HG03565 (cell line): Measurements from ENCODE around the gene SSMEM1.
"Not testable (repeated sequence)": the region's sequence is repeated elsewhere in the genome, so short reads cannot be mapped to it uniquely, and the experiment has no call there.

Source experiments
- ATAC-seq: cut with Tn5 transposase; IDR thresholded peaks from one replicate; pipeline ENCODE4 v1.9.1; 2021; ENCODE audit warnings: mild to moderate bottlenecking, moderate library complexity; ENCODE audit not compliant: unreplicated experiment

SSMEM1 gene

DNA sequence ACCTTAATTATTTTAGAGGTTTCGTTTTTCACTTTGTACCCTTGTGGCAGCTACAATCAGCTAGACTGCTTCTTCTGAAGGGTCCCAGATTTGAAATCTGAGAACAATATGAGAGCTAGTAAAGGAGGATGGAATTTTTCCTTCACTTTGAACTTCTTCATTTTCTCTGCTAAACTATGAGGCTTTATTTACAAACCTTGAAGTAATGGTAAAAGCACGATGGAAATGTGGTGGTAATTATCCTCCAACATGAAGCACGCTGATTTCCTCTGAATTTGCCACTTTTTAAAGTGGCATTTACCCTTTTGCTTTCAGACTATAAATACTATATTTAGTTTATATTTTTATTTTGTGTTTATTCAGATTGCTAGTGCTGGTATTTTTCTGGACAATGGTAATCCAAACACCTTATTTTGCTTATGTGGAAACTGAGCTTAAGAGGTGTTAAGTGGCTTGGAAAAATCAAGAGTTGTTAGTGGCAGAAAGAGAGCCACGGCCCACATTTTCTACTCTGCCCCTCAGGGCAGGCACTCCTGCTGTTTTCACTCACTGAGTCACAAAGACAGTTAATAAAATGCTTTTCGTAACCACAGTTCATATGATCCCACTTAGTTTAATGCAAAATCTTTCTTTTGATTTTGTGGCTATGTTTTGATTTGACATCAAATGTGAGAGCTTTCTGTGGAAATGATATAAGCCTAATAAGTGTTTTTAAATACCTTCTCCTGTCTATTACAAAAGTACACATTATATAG, 2.7 kb downstream of the SSMEM1 start:
- ATAC-seq, result no peak

DNA sequence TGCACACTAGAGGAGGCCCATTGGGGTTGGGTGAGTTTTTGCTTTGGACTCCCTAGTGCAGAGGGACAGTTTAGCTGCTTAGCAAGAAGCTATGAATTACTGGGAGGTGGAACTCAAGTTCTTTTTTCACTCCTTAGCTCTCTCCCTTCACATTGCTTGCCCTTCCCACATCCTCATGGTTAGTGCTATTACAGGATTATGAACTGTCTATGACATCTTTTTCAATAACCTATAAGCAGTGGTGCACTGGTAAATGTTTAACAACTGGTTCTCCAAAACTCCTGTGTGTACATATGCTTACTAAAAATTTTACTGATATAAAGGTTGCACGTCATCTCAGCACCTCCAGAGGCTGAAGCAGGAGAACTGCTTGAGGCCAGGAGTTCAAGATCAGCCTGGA, 6.2 kb downstream of the SSMEM1 start:
- no peak for ATAC-seq

GRCh38 chr7:130216025-130216424, 8.4 kb downstream of the SSMEM1 start:
- ATAC-seq, result no peak

DNA sequence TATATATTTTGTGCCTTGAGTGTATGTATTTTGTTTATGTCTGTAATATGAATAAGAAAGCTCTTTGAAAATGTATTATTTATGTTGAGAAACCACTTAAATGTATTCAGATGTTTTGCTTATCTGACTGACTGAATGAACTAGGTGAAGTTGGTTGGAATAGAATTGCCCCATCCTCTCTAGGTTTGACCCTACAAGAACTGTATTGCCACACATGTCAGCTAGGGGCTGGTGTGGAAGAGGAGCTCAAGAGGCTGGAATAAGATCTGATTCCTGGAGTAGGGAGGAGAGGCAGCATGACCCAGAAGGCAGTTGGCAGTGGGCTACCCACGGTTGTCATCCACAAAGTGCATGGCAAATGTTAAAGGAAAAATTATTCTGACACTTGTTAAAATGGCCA, 9.1 kb downstream of the SSMEM1 start:
- no peak for ATAC-seq

GRCh38 chr7:130218806-130219620, 11.4 kb downstream of the SSMEM1 start:
- no peak for ATAC-seq

GRCh38 chr7:130219871-130220270, 12.2 kb downstream of the SSMEM1 start:
- ATAC-seq, result no peak

DNA sequence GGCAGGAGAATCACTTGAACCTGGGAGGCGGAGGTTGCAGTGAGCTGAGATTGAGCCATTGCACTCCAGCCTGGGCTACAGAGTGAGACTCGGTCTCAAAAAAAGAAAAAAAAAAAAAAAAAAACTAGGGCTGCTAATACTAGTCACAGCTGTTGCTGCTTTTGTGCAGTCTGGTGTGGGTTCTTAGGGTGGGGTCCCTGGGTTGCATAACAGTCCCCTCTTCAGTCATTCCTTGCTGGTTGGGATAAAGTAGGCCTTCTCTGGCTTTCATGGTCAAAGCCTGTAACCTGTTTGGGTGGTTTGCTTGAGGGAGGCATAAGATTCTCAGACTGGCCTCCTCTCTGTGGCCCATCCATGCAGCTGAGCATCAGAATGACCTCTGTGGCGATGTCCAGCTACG, 14.1 kb downstream of the SSMEM1 start:
- ATAC-seq, result no peak

DNA sequence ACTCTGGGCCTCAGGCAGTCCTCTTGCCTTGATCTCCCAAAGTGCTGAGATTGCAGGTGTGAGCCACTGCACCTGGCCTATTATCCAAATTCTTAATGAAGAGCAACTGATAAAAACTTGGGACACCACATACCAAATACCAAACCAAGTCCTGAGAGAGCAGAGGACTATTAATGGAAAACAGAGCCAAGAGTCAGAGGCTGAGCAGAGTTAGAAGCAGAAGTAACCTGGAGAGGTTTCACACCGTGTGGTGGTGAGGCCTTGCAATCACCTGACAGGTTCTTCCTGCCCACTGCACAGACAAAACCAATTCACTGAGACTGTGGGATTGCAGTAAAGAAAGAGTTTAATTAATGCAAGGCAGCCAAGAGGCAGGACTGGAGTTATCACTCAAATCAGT, 16.0 kb downstream of the SSMEM1 start:
- ATAC-seq, result no peak

DNA sequence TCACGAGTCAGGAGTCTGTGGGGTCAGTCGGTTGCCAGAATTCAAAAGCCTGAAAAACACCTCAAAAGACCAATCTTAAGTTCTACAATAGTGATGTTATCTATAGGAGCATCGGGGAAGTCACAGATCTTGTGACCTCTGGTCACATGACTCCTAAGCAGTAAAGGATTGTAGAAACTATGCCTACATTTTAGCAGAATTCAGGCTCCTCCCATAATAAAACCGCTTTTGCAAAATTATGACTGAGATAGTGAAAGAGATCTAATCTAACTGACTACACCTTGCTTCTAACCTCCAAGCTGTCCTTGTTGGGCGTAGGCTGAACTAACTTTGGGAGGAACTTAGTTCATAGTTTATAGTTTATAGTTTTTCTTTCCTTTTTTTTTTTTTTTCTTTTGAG, 16.6 kb downstream of the SSMEM1 start:
- no peak for ATAC-seq

DNA sequence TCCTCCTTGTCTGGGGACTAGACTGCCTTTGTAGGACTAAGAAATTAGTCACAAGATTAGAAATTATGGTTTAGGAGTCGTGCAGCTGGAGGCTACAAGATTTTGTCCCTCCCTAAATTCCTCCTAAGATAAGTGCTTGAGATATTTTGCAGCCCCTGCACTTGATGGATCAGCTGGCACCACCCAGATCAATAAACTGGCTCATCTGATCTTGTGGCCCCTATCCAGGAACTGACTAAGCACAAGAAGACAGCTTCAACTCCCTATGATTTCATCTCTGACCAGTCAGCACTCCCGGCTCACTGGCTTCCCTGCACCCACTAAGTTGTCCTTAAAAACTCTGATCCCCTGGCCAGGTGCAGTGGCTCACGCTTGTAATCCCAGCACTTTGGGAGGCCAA, 17.3 kb downstream of the SSMEM1 start:
- ATAC-seq, result not testable (repeated sequence)

DNA sequence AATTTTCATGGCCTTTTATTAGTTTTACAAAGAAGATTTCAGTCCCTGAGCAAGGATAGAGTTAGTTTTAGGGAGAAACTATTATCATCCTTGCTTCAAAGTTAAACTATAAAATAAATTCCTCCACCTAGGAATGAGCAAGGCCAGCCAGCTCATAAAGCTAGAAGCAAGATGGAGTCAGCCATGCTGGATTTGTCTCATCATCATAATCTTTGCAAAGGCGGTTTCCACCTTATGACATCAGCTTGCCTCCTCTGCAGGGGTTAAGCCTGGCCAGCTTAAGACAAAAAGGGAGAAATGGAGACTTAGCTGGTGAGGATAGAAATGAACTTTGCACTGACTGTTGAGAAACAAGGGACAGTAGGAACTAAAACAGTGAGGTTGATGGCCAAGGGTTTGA, 18.7 kb downstream of the SSMEM1 start:
- no peak for ATAC-seq

DNA sequence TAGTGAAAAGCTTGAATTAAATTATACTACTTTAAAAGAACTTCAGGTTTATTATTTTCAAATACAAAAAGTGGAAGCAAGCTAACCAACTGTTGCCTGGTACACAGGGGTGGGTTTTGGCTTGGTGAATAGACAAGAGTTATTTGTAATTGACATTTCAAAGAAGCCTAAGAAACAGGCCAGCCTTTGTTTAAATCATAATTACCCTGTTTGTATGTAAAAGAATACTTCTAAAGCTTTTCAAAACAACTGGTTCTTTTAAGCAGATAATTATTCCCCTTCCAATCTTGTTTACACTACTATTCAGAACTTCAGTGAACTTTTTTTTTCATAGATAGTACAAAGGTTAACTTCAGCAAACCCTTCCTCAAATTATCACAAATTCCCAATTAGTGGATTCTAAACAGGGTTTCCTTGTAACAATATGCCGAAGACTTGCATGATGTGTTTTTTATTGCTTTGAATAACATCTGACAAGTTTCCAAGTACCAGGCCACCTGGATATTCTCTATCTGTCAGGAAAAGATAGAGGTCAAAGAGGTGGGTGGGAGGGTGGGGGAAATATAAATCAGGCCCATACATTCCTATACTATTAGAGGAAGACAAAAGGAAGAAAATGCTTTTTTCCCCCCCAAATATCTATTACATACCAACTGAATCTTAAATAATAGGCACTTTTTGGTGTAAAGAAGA, 20.4 kb downstream of the SSMEM1 start:
- no peak for ATAC-seq

GRCh38 chr7:130228840-130229502, 21.3 kb downstream of the SSMEM1 start:
- no peak for ATAC-seq

DNA sequence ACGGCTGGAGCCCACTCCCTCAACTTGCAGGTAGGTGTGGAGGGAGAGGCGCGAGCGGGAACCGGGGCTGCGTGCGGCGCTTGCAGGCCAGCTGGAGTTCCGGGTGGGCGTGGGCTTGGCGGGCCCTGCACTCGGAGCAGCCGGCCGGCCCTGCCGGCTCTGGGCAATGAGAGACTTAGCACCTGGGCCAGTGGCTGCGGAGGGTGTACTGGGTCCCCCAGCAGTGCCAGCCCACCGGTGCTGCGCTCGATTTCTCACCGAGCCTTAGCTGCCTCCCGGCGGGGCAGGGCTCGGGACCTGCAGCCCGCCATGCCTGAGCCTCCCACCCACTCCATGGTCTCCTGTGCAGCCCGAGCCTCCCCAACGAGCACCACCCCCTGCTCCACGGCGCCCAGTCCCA, 22.3 kb downstream of the SSMEM1 start:
- not testable (repeated sequence) for ATAC-seq

DNA sequence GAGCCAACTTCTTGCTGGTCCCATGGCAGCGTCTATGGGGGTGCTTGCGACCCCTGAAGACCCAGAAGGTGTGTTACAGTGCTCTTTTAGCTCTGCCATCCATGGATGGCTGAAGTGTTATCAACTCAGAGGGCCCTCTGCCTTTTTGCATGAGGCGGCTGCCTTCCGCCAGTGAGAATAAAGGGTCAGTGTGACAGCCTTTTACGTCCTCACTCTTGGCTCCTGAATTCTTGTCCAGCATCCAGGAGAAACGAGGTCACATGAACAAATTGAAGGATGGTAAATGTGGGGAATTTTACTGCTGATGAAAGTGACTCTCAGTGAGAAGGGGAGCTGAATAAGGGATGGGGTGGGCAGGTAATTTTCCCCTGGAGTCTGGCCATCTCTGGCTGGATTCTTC, 24.1 kb downstream of the SSMEM1 start:
- ATAC-seq, result no peak

DNA sequence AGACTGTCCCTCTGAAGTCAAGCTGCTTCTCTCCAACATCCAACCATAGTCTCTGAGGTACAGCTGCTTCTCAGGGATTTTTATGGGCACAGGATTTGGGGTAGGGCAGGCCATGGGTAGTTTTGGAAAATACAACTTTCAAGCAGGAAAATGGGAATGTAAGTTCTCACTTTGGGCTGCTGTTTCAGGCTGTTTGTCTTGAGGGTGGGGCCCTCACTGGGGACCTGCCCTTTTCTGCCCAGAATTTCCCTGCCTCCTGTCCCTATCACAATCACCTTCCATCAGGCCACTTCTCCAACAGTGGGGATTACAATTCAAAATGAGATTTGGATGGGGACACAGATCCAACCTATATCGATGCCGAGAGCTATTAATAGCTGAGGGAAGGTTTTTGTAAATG, 24.5 kb downstream of the SSMEM1 start:
- no peak for ATAC-seq

DNA sequence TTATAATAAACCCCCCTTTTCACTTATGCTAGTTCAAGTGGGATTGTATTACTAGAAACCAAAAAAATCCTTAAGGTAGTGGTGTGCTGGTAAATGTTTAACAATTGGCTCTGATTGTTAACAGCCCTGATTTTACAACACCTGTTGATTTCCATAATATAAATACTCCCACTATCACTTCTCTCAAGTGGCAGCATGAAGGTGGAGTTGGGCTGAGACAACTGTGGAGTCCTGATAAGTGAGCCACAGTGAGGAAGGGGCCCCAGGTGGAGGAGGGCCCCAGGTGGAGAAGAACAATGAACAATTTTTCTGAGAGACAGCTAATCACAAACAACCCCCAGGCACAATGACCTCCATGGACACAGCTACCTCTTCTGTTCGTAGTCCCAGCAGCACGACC, 26.4 kb downstream of the SSMEM1 start:
- ATAC-seq, result no peak

DNA sequence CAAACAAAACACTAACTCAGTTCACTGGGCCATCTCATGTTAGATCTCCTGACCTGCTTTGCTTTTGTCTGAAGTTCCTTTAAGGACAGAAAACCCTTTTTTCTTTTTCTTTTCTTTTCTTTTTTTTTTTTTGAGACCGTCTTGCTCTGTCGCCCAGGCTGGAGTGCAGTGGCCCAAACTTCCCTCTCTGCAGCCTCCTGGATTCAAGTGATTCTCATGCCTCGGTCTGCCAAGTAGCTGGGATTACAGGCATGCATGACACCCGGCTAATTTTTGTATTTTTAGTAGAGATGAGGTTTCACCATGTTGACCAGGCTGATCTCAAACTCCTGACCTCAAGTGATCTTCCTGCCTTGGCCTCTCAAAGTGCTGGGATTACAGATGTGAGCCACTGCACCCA, 28.7 kb downstream of the SSMEM1 start:
- ATAC-seq, result not testable (repeated sequence)

GRCh38 chr7:130240240-130240639, 32.6 kb downstream of the SSMEM1 start:
- ATAC-seq, result no peak

GRCh38 chr7:130242198-130243014, 34.7 kb downstream of the SSMEM1 start:
- ATAC-seq, result no peak
